Measurements from ENCODE around the gene RAI1.
A peak's percentile ranks its signal among the peaks of the same experiment; 100 is the strongest.
"Not testable (repeated sequence)": the region's sequence is repeated elsewhere in the genome, so short reads cannot be mapped to it uniquely, and the experiment has no call there.

RAI1 gene

GRCh38 chr17:17641621-17642409 lies 39.4 kb upstream of the RAI1 start:
- peak; percentile 87 for TF ChIP-seq CTCF (IDR thresholded peaks at IDR 0.05; ENCODE audit: low read depth, low read length)
- no peak overlapping the region for H3K4me3 ChIP-seq (ENCODE audit: low read depth, low read length)
- DNase-seq (ENCODE audit: low read depth, low spot score) = peak; percentile 69
- in situ Hi-C loops (cut with HindIII; ENCODE audit: low sequenced_read_pairs) = no loop called here

- DNase-seq (ENCODE audit: low read depth, low spot score); H3K4me3 ChIP-seq (ENCODE audit: low read depth, low read length); in situ Hi-C loops (cut with HindIII; ENCODE audit: low sequenced_read_pairs): not testable (repeated sequence)
These were observed 36.1 kb upstream of the RAI1 start for GRCh38 chr17:17645148-17645547.

GRCh38 chr17:17645961-17646360 lies 35.3 kb upstream of the RAI1 start:
- in situ Hi-C loops (cut with HindIII; ENCODE audit: low sequenced_read_pairs) = no loop called here
- no peak for DNase-seq (ENCODE audit: low read depth, low spot score)
- TF ChIP-seq CTCF (IDR thresholded peaks at IDR 0.05; ENCODE audit: low read depth, low read length) = no peak
- H3K4me3 ChIP-seq (ENCODE audit: low read depth, low read length) = no peak overlapping the region

GRCh38 chr17:17647524-17648178 lies 33.6 kb upstream of the RAI1 start:
- no peak for TF ChIP-seq CTCF (IDR thresholded peaks at IDR 0.05; ENCODE audit: low read depth, low read length)
- no peak for DNase-seq (ENCODE audit: low read depth, low spot score)
- in situ Hi-C loops (cut with HindIII; ENCODE audit: low sequenced_read_pairs) = no loop called here
- no peak overlapping the region for H3K4me3 ChIP-seq (ENCODE audit: low read depth, low read length)

- DNase-seq (ENCODE audit: low read depth, low spot score) = no peak
- TF ChIP-seq CTCF (IDR thresholded peaks at IDR 0.05; ENCODE audit: low read depth, low read length) = no peak
- in situ Hi-C loops (cut with HindIII; ENCODE audit: low sequenced_read_pairs) = no loop called here
- H3K4me3 ChIP-seq (ENCODE audit: low read depth, low read length) = no peak overlapping the region
These were observed 32.5 kb upstream of the RAI1 start for GRCh38 chr17:17648762-17649161.

GRCh38 chr17:17650959-17651358 lies 30.3 kb upstream of the RAI1 start:
- H3K4me3 ChIP-seq (ENCODE audit: low read depth, low read length) = no peak overlapping the region
- no peak for DNase-seq (ENCODE audit: low read depth, low spot score)
- in situ Hi-C loops (cut with HindIII; ENCODE audit: low sequenced_read_pairs) = no loop called here
- no peak for TF ChIP-seq CTCF (IDR thresholded peaks at IDR 0.05; ENCODE audit: low read depth, low read length)

- DNase-seq (ENCODE audit: low read depth, low spot score) = no peak
- TF ChIP-seq CTCF (IDR thresholded peaks at IDR 0.05; ENCODE audit: low read depth, low read length) = no peak
- in situ Hi-C loops (cut with HindIII; ENCODE audit: low sequenced_read_pairs) = no loop called here
- H3K4me3 ChIP-seq (ENCODE audit: low read depth, low read length) = no peak overlapping the region
These were observed 27.9 kb upstream of the RAI1 start for GRCh38 chr17:17653343-17653742.
